ENCODE results near the gene MST1. TPM values are rescaled to one million over a fixed set of nuclear protein-coding genes. Genes with fewer than 3 reads are reported as not detected.
A peak's percentile ranks its signal among the peaks of the same experiment; 100 is the strongest.

MST1 gene
- polyA plus RNA-seq, 1 donor from 2014 or later = 1.3 TPM

DNA sequence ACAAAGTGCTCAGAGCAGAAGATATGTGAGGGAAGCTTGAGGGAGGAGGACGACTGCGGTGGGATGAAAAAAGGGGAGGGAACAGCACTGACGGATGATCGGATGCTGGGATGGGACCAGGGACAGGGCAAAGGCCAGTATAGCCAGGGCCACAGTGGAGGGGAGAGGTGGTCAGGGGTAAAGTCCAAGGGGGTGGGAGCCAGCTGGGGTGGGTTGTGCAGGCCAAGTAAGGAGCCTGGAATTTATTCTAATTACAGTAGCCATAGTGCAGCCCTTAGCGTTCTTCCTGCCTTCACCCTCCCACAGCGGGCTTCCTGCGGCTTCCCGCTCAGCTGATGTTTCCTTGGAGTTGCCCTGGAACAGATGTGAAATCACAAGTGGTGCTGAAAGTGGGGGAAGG, 22.7 kb downstream of the MST1 start:
- Mint-ChIP-seq H3K4me3 (no peak overlapping the region), H3K27me3 (no peaks in the 10 kb centered on the region), H3K36me3 (peaks cover 2% of the 10 kb centered on the region), H3K9me3 (no peaks in the 10 kb centered on the region), H3K27ac (no peak overlapping the region), H3K4me1 (peaks cover 0 to under 1% (median 0%) of the 10 kb centered on the region in 3 donors)

DNA sequence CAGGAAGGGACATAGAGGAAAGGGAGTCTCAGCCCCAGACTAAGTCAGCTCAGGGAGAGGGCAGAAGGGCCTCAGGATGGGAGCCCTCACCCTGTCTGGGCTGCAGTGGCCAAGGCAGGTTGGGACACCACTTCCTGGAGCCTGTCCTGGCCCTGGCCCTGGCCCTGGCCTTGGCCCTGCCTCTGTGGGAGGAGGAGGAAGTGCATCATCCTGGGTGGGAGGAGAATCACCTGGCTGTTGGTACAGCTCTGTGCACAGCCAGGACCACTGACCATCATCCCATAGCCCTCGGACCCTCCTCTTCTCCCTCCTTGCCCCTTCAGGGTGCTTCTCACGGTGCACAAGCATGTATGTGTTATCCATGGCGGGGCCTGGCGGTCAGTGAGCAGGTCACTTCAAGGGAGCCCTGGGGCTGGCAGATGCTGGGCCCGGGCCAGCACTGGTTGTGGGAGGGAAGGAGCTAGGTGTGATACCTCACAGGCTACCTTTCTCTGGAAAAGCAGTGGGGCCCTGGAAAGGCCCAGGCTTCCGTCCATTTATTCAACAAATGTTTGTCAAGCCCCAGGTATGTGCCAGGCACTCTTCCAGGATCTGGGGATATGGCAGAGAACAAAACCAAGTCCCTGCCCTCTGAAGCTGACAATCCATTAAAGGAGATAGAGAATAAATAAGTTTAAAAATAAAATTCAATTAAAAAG, 23.3 kb downstream of the MST1 start:
- H3K27ac Mint-ChIP-seq = no peak overlapping the region
- peaks cover 2% of the 10 kb centered on the region for H3K36me3 Mint-ChIP-seq
- H3K9me3 Mint-ChIP-seq = no peaks in the 10 kb centered on the region
- H3K27me3 Mint-ChIP-seq = no peaks in the 10 kb centered on the region
- no peaks in the 10 kb centered on the region for H3K4me1 Mint-ChIP-seq
- no peak overlapping the region for H3K4me3 Mint-ChIP-seq

DNA sequence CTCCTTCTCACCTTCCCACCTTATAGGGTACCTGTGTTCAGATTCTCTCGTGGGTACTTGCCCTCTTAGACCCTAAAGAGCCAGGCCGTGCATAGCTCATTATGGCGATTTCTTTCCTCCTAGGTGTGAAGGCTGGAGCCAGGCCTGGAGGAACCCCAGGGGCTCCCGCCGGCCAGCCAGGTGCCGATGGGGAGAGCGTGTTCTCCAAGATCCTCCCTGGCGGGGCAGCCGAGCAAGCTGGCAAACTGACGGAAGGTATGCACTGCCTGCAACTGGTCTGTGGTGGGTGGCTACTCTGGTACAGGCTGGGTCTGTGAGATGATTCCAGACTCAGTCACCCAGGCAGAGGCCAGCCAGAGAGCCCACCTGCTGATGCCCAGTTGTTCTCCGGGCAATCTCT, 25.0 kb downstream of the MST1 start:
- Mint-ChIP-seq H3K36me3 (peaks cover 2% of the 10 kb centered on the region), H3K9me3 (no peaks in the 10 kb centered on the region), H3K4me3 (no peak overlapping the region), H3K27ac (no peak overlapping the region), H3K27me3 (no peaks in the 10 kb centered on the region), H3K4me1 (no peaks in the 10 kb centered on the region)

DNA sequence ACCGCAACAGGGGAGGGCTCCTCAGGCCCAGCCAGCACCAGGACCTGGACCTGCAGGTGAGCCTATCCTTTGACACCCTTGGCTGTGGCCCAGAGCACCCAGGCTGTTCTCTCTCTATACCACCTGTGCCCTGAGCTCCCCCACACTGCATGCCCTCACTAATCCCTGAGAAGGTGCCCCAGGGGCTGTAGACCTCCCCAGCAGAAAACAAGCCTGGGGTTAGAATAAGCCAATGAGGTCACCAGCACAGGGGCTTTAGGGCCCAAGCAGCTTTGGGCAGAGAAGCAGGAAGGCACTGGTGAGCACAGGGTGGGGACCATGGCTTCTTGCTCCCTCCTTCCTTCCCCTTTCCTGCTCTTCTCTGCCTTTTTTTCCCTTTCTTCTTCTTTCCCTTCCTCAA, 25.4 kb downstream of the MST1 start:
- H3K36me3 Mint-ChIP-seq = peaks cover 2% of the 10 kb centered on the region
- H3K4me3 Mint-ChIP-seq = no peak overlapping the region
- no peaks in the 10 kb centered on the region for H3K9me3 Mint-ChIP-seq
- no peak overlapping the region for H3K27ac Mint-ChIP-seq
- peaks cover 0 to under 1% (median 0%) of the 10 kb centered on the region in 3 donors for H3K4me1 Mint-ChIP-seq
- H3K27me3 Mint-ChIP-seq = no peaks in the 10 kb centered on the region

DNA sequence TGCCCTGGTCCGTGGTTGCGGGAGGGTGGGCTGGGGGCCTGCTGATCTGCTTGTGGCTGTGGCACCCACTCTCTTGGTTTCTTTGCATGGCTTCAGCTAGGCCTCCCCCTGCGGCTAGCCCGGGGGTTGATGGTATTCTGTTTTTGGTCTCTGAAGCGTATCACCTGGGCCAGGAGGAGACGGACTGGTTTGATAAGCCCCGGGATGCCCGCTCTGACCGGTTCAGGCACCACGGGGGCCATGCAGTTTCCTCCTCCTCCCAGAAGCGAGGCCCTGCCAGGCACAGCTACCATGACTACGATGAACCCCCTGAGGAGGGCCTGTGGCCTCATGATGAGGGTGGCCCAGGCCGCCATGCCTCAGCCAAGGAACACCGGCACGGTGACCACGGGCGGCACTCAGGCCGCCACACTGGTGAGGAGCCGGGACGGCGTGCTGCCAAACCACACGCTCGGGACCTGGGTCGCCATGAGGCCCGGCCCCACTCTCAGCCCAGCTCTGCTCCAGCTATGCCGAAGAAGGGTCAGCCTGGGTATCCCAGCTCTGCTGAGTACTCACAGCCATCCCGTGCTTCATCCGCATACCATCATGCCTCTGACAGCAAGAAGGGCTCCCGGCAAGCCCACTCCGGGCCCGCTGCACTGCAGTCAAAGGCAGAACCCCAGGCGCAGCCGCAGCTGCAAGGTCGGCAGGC, 26.4 kb downstream of the MST1 start:
- Mint-ChIP-seq H3K27me3 (no peaks in the 10 kb centered on the region), H3K4me3 (no peak overlapping the region), H3K27ac (no peak overlapping the region), H3K36me3 (peaks cover 3% of the 10 kb centered on the region), H3K9me3 (no peaks in the 10 kb centered on the region), H3K4me1 (peaks cover 0 to 6% (median 2%) of the 10 kb centered on the region in 3 donors)

DNA sequence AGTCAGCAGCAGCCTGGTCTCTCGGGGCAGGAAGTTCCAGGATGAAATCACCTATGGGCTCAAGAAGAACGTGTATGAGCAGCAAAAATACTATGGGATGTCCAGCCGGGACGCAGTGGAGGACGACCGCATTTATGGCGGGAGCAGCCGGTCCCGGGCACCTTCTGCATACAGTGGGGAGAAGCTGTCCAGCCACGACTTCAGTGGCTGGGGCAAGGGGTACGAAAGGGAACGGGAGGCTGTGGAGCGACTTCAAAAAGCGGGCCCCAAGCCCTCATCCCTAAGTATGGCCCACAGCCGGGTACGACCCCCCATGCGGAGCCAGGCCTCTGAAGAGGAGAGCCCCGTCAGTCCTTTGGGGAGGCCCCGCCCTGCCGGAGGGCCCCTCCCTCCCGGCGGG, 27.3 kb downstream of the MST1 start:
- Mint-ChIP-seq H3K9me3 (no peaks in the 10 kb centered on the region), H3K4me1 (peaks cover 0 to 6% (median 2%) of the 10 kb centered on the region in 3 donors), H3K27me3 (no peaks in the 10 kb centered on the region), H3K27ac (peak overlapping the region in 1 of 3 donors; percentile 47), H3K36me3 (peaks cover 3% of the 10 kb centered on the region), H3K4me3 (no peak overlapping the region)

DNA sequence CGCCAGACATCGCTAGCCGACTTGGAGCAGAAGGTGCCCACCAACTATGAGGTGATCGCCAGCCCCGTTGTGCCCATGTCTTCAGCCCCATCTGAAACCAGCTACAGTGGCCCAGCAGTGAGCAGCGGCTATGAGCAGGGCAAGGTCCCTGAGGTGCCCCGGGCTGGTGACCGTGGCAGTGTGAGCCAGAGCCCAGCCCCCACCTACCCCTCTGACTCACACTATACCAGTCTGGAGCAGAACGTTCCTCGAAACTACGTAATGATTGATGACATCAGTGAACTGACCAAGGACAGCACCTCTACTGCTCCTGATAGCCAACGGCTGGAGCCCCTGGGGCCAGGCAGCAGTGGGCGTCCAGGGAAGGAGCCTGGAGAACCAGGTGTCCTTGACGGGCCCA, 28.0 kb downstream of the MST1 start:
- Mint-ChIP-seq H3K9me3 (no peaks in the 10 kb centered on the region), H3K27ac (no peak overlapping the region), H3K4me1 (peaks cover 2 to 6% (median 2%) of the 10 kb centered on the region in 3 donors), H3K27me3 (no peaks in the 10 kb centered on the region), H3K4me3 (no peak overlapping the region), H3K36me3 (peaks cover 3% of the 10 kb centered on the region)

DNA sequence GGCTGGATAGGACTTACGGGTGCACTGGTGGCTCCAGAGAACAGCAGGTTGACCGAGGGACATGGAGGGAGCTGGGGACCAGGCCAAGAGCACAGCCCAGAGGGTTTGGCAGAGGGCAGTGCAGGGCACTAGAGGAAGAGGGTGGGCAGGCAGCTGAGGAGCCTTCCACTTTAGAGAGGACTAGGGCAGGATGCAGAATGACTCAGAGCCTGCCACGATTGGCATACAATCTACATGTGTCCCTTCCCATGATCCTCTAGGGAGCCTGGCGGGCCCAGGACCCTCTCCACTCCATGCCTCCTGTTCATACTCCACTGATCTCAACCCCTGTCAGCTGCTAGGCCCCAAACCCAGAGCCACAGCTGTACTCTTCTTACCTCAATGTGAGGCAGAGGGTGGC, 29.5 kb downstream of the MST1 start:
- H3K27ac Mint-ChIP-seq = no peak overlapping the region

DNA sequence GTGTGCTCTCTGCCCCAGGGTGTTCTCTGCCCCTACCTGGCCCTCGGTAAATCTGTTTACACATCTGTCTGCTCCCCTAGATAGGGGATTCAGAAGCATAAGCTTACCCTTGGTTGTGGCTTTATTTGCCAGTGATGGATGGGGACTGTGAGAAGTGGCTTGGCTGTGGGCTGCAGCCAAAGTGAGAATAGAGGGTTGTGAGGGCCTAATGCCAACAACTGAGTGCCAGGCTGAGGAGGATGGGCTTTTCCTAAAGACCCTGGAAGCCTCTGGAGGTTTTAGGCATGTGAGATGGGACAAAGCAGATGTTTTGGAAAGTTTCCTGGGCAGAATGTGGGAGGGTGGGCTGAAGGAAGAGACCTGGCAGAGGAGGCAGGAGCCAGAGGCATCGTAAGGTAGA, 30.6 kb downstream of the MST1 start:
- Mint-ChIP-seq H3K27me3 (no peaks in the 10 kb centered on the region), H3K4me3 (no peak overlapping the region), H3K4me1 (peaks cover 3 to 11% (median 7%) of the 10 kb centered on the region in 3 donors), H3K9me3 (no peaks in the 10 kb centered on the region), H3K27ac (no peak overlapping the region), H3K36me3 (peaks cover 1% of the 10 kb centered on the region)

More for the DNA sequence above, 29.5 kb downstream of the MST1 start:
- Mint-ChIP-seq H3K9me3 (no peaks in the 10 kb centered on the region), H3K27me3 (no peaks in the 10 kb centered on the region), H3K4me1 (peaks cover 2 to 8% (median 4%) of the 10 kb centered on the region in 3 donors), H3K4me3 (peak overlapping the region in 1 of 4 donors; percentile 83), H3K36me3 (peaks cover 3% of the 10 kb centered on the region)

DNA sequence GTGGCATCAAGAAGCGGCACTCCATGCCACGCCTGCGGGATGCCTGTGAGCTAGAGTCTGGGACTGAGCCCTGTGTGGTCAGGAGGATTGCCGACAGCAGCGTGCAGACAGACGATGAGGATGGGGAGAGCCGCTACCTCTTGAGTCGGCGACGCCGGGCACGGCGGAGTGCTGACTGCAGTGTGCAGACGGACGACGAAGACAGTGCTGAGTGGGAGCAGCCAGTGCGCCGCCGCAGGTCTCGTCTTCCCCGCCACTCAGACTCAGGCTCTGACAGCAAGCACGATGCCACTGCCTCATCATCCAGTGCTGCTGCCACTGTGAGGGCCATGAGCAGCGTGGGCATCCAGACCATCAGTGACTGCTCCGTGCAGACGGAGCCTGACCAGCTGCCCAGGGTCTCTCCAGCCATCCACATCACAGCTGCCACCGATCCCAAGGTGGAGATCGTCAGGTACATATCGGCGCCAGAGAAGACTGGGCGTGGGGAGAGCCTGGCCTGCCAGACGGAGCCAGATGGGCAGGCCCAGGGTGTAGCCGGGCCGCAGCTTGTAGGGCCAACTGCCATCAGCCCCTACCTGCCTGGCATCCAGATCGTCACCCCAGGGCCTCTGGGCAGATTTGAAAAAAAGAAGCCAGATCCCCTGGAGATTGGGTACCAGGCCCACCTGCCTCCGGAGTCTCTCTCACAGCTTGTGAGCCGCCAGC, 31.9 kb downstream of the MST1 start:
- no peak overlapping the region for H3K4me3 Mint-ChIP-seq
- peaks cover 1% of the 10 kb centered on the region for H3K36me3 Mint-ChIP-seq
- H3K27me3 Mint-ChIP-seq = no peaks in the 10 kb centered on the region
- H3K9me3 Mint-ChIP-seq = no peaks in the 10 kb centered on the region
- peaks cover 3 to 11% (median 7%) of the 10 kb centered on the region in 3 donors for H3K4me1 Mint-ChIP-seq
- no peak overlapping the region for H3K27ac Mint-ChIP-seq

DNA sequence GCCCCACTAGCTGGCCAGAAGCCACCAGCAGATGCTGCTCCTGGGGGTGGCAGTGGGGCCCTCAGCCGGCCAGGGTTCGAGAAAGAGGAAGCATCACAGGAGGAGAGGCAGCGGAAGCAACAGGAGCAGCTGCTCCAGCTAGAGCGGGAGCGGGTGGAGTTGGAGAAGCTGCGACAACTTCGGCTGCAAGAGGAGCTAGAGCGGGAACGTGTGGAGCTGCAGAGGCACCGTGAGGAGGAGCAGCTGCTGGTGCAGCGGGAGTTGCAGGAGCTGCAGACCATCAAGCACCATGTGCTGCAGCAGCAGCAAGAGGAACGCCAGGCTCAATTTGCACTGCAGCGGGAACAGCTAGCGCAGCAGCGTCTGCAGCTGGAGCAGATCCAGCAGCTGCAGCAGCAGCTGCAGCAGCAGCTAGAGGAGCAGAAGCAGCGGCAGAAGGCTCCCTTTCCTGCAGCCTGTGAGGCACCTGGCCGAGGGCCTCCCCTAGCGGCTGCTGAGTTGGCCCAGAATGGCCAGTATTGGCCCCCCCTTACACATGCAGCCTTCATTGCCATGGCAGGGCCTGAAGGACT, 32.6 kb downstream of the MST1 start:
- H3K36me3 Mint-ChIP-seq = peaks cover 1% of the 10 kb centered on the region
- no peak overlapping the region for H3K4me3 Mint-ChIP-seq
- H3K27ac Mint-ChIP-seq = no peak overlapping the region
- no peaks in the 10 kb centered on the region for H3K27me3 Mint-ChIP-seq
- no peaks in the 10 kb centered on the region for H3K9me3 Mint-ChIP-seq
- peaks cover 3 to 11% (median 7%) of the 10 kb centered on the region in 3 donors for H3K4me1 Mint-ChIP-seq

DNA sequence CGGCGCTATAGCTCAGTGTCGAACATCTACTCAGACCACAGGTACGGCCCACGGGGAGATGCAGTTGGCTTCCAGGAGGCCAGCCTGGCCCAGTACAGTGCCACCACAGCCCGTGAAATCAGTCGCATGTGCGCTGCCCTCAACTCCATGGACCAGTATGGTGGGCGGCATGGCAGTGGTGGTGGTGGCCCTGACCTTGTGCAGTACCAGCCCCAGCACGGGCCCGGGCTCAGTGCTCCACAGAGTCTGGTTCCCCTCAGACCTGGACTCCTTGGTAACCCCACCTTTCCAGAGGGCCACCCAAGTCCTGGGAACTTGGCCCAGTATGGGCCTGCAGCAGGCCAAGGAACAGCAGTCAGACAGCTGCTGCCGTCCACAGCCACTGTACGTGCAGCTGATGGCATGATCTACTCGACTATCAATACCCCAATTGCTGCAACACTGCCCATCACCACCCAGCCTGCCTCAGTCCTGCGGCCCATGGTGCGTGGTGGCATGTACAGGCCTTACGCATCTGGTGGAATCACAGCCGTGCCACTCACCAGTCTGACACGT, 33.5 kb downstream of the MST1 start:
- Mint-ChIP-seq H3K27me3 (no peaks in the 10 kb centered on the region), H3K4me1 (peaks cover 3 to 11% (median 7%) of the 10 kb centered on the region in 3 donors)

DNA sequence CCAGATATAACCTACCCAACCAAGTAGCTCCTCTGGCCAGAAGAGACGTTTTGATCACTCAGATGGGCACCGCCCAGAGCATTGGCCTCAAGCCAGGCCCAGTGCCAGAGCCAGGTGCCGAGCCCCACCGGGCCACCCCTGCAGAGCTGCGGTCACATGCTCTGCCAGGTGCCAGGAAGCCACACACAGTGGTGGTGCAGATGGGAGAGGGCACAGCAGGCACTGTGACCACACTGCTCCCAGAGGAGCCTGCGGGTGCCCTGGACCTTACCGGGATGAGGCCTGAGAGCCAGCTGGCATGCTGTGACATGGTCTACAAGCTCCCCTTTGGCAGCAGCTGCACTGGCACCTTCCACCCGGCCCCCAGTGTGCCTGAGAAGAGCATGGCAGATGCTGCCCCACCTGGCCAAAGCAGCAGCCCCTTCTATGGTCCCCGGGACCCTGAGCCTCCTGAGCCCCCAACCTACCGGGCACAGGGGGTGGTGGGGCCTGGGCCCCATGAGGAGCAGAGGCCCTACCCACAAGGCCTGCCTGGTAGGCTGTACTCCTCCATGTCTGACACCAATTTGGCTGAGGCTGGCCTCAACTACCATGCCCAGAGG, 34.2 kb downstream of the MST1 start:
- H3K27me3 Mint-ChIP-seq = no peaks in the 10 kb centered on the region

More for the DNA sequence above, 33.5 kb downstream of the MST1 start:
- Mint-ChIP-seq H3K36me3 (peaks cover 1% of the 10 kb centered on the region), H3K27ac (peak overlapping the region in 1 of 3 donors; percentile 62), H3K4me3 (peak overlapping the region in 1 of 4 donors; percentile 5), H3K9me3 (no peaks in the 10 kb centered on the region)

DNA sequence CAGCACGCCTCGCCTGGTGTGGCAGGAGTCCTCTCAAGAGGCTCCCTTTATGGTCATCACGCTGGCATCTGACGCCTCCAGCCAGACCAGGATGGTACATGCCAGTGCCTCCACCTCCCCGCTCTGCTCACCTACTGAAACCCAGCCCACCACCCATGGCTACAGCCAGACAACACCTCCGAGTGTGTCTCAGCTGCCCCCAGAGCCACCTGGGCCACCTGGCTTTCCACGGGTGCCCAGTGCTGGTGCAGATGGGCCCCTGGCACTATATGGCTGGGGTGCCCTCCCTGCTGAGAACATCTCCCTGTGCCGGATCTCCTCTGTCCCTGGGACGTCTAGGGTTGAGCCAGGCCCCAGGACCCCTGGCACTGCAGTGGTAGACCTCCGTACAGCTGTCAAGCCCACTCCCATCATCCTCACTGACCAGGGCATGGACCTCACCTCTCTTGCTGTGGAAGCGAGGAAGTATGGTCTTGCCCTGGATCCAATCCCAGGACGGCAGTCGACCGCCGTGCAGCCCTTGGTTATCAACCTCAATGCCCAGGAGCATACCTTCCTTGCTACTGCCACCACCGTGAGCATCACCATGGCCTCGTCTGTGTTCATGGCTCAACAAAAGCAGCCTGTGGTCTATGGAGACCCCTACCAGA, 35.0 kb downstream of the MST1 start:
- Mint-ChIP-seq H3K9me3 (no peaks in the 10 kb centered on the region), H3K27ac (no peak overlapping the region), H3K36me3 (peaks cover 1% of the 10 kb centered on the region), H3K4me3 (no peak overlapping the region), H3K27me3 (no peaks in the 10 kb centered on the region), H3K4me1 (peaks cover 3 to 11% (median 7%) of the 10 kb centered on the region in 3 donors)

More for the DNA sequence above, 34.2 kb downstream of the MST1 start:
- Mint-ChIP-seq H3K4me3 (peak overlapping the region in 1 of 4 donors; percentile 26), H3K36me3 (peaks cover 1% of the 10 kb centered on the region), H3K27ac (no peak overlapping the region), H3K9me3 (no peaks in the 10 kb centered on the region), H3K4me1 (peaks cover 3 to 11% (median 7%) of the 10 kb centered on the region in 3 donors)
